Fibroblast of mammary gland (primary cell): Measurements from ENCODE around the gene DAB2IP.

ENCODE experiments used
- DNase-seq: peaks from one replicate; pipeline ENCODE4 v3.0.0-alpha.2; 2010; ENCODE audit warnings: low read depth
- H3K4me3 ChIP-seq: 2 replicates; pipeline ENCODE4 v1.5.1; 2011; ENCODE audit warnings: low read depth, mild to moderate bottlenecking, low read length, moderate library complexity; ENCODE audit not compliant: control insufficient read depth
- CTCF ChIP-seq: conservative IDR thresholded peaks from 2 replicates; pipeline ENCODE4 v1.5.1; 2011; ENCODE audit warnings: low read depth, low read length, inconsistent platforms; ENCODE audit not compliant: control insufficient read depth, insufficient read depth

Gene DAB2IP

GRCh38 chr9:121783521-121784507 is 132.4 kb downstream of the DAB2IP start:
- DNase-seq: no peak
- no peak for TF ChIP-seq CTCF
- no peak overlapping the region for H3K4me3 ChIP-seq

- DNase-seq: no peak
- no peak overlapping the region for H3K4me3 ChIP-seq
- TF ChIP-seq CTCF: no peak
These were observed 133.4 kb downstream of the DAB2IP start for GRCh38 chr9:121784731-121785411.

GRCh38 chr9:121785673-121786542 is 134.5 kb downstream of the DAB2IP start:
- TF ChIP-seq CTCF: no peak
- no peak overlapping the region for H3K4me3 ChIP-seq
- DNase-seq: no peak

GRCh38 chr9:121786543-121786948 is 135.1 kb downstream of the DAB2IP start:
- H3K4me3 ChIP-seq: no peak overlapping the region
- DNase-seq: no peak
- TF ChIP-seq CTCF: no peak

GRCh38 chr9:121786998-121787422 is 135.6 kb downstream of the DAB2IP start:
- no peak for TF ChIP-seq CTCF
- H3K4me3 ChIP-seq: no peak overlapping the region
- DNase-seq: no peak

GRCh38 chr9:121788686-121789366 is 137.4 kb downstream of the DAB2IP start:
- no peak overlapping the region for H3K4me3 ChIP-seq
- no peak for DNase-seq
- no peak for TF ChIP-seq CTCF
